DOHH2 (cell line): ENCODE data around the gene GGACT.

Experiments
- H3F3A ChIP-seq: fragments of 200-600 bp; sonication (generic), shearing (Covaris generic); 2 replicates; pipeline ENCODE4 v1.6.0; 2016; ENCODE audit warnings: antibody characterized with exemption, mild to moderate bottlenecking; ENCODE audit not compliant: control insufficient read depth, insufficient read depth
- H3K27ac ChIP-seq: fragments of 200-600 bp; sonication (generic); 2 replicates; pipeline ENCODE4 v1.5.1; 2014; ENCODE audit warnings: low read depth, mild to moderate bottlenecking, low read length, moderate library complexity
- H3K27me3 ChIP-seq: fragments of 200-600 bp; sonication (generic); 2 replicates; pipeline ENCODE4 v1.6.1; 2014; ENCODE audit warnings: mild to moderate bottlenecking, low read length, mixed read lengths; ENCODE audit not compliant: control insufficient read depth
- H3K36me3 ChIP-seq: fragments of 200-600 bp; sonication (generic); 2 replicates; pipeline ENCODE4 v1.6.1; 2014; ENCODE audit warnings: mild to moderate bottlenecking, low read length, moderate library complexity, mixed read lengths; ENCODE audit not compliant: control insufficient read depth
- H3K4me1 ChIP-seq: fragments of 200-600 bp; sonication (generic); 2 replicates; pipeline ENCODE4 v1.6.1; 2014; ENCODE audit warnings: mild to moderate bottlenecking, low read length, mixed read lengths; ENCODE audit not compliant: control insufficient read depth
- H3K4me2 ChIP-seq: fragments of 200-600 bp; sonication (generic); 2 replicates; pipeline ENCODE4 v1.6.0; 2014; ENCODE audit warnings: mild to moderate bottlenecking, low read length, moderate library complexity
- H3K4me3 ChIP-seq: fragments of 200-600 bp; sonication (generic); 2 replicates; pipeline ENCODE4 v1.5.1; 2014; ENCODE audit warnings: mild to moderate bottlenecking, low read length, mixed read lengths
- H3K79me2 ChIP-seq: fragments of 200-600 bp; sonication (generic); 2 replicates; pipeline ENCODE4 v1.6.1; 2014; ENCODE audit warnings: mild to moderate bottlenecking, low read length, mixed read lengths; ENCODE audit not compliant: control insufficient read depth
- H3K9me2 ChIP-seq: fragments of 200-600 bp; sonication (generic); replicated peaks from 2 replicates; pipeline ENCODE4 v1.6.1; 2014; ENCODE audit warnings: mild to moderate bottlenecking, low read length, mixed read lengths; ENCODE audit not compliant: control insufficient read depth
- H3K9me3 ChIP-seq: fragments of 200-600 bp; sonication (generic); 2 replicates; pipeline ENCODE4 v1.6.1; 2014; ENCODE audit warnings: antibody characterized with exemption, low read length, mixed read lengths; ENCODE audit not compliant: control insufficient read depth, insufficient read depth
- H4K20me1 ChIP-seq: fragments of 200-600 bp; sonication (generic); 2 replicates; pipeline ENCODE4 v1.6.0; 2014; ENCODE audit warnings: low read depth, mild to moderate bottlenecking, antibody characterized with exemption, low read length, moderate library complexity; ENCODE audit not compliant: control insufficient read depth, insufficient read depth
- CTCF ChIP-seq: fragments of 200-600 bp; sonication (generic); IDR thresholded peaks from one replicate; pipeline ENCODE4 v1.5.1; 2014; ENCODE audit warnings: antibody characterized with exemption, mild to moderate bottlenecking, low read depth, low read length; ENCODE audit not compliant: poor library complexity, severe bottlenecking
- EZH2phosphoT487 ChIP-seq: fragments of 200-600 bp; sonication (generic); IDR thresholded peaks from 2 replicates; pipeline ENCODE4 v1.6.1; 2017; ENCODE audit warnings: borderline replicate concordance, mild to moderate bottlenecking, antibody characterized with exemption, low read length, moderate library complexity, mixed read lengths

Gene GGACT

GRCh38 chr13:100536643-100537180 is 51.9 kb downstream of the GGACT start:
- Histone ChIP-seq H3K4me3 (no peak overlapping the region), H3K4me2 (no peak overlapping the region), H3F3A (no peaks in the 10 kb centered on the region), H3K9me2 (no peaks in the 10 kb centered on the region), H3K4me1 (no peaks in the 10 kb centered on the region), H3K36me3 (no peaks in the 10 kb centered on the region), H3K9me3 (no peaks in the 10 kb centered on the region), H4K20me1 (no peaks in the 10 kb centered on the region), H3K79me2 (no peaks in the 10 kb centered on the region), H3K27ac (no peak overlapping the region), H3K27me3 (no peaks in the 10 kb centered on the region)
- TF ChIP-seq CTCF (no peak), EZH2phosphoT487 (no peak)

GRCh38 chr13:100535426-100536135 is 53.0 kb downstream of the GGACT start:
- H3K27ac ChIP-seq: no peak overlapping the region
- no peak overlapping the region for H3K4me2 ChIP-seq
- no peaks in the 10 kb centered on the region for H3K36me3 ChIP-seq
- H4K20me1 ChIP-seq: no peaks in the 10 kb centered on the region
- H3K27me3 ChIP-seq: no peaks in the 10 kb centered on the region
- H3F3A ChIP-seq: no peaks in the 10 kb centered on the region
- no peaks in the 10 kb centered on the region for H3K4me1 ChIP-seq
- no peaks in the 10 kb centered on the region for H3K9me3 ChIP-seq
- TF ChIP-seq EZH2phosphoT487 (no peak), CTCF (no peak)
- H3K9me2 ChIP-seq: no peaks in the 10 kb centered on the region
- no peaks in the 10 kb centered on the region for H3K79me2 ChIP-seq
- no peak overlapping the region for H3K4me3 ChIP-seq

- no peak overlapping the region for H3K4me2 ChIP-seq
- H3F3A ChIP-seq: no peaks in the 10 kb centered on the region
- no peaks in the 10 kb centered on the region for H3K9me3 ChIP-seq
- H3K9me2 ChIP-seq: no peaks in the 10 kb centered on the region
- no peaks in the 10 kb centered on the region for H4K20me1 ChIP-seq
- no peaks in the 10 kb centered on the region for H3K79me2 ChIP-seq
- H3K4me3 ChIP-seq: no peak overlapping the region
- H3K27ac ChIP-seq: no peak overlapping the region
- TF ChIP-seq CTCF: no peak
- no peak for TF ChIP-seq EZH2phosphoT487
- H3K27me3 ChIP-seq: no peaks in the 10 kb centered on the region
- H3K4me1 ChIP-seq: no peaks in the 10 kb centered on the region
- H3K36me3 ChIP-seq: no peaks in the 10 kb centered on the region
These were observed 53.7 kb downstream of the GGACT start for GRCh38 chr13:100534911-100535310.
